NAMALWA (cell line): ENCODE data around the gene PLXNB2.

Experiments
- DNase-seq: peaks from one replicate; pipeline ENCODE4 v3.0.0-alpha.2; 2015; ENCODE audit warnings: low spot score

The PLXNB2 gene

GRCh38 chr22:50312371-50312770, 4.9 kb upstream of the PLXNB2 start:
- no peak for DNase-seq

GRCh38 chr22:50311606-50312351, 4.3 kb upstream of the PLXNB2 start:
- no peak for DNase-seq

GRCh38 chr22:50310949-50311444, 3.6 kb upstream of the PLXNB2 start:
- DNase-seq, result no peak

- no peak for DNase-seq
Observed at GRCh38 chr22:50310031-50310722, 2.7 kb upstream of the PLXNB2 start.

GRCh38 chr22:50309601-50309991, 2.1 kb upstream of the PLXNB2 start:
- DNase-seq, result no peak

GRCh38 chr22:50308986-50309600, 1.6 kb upstream of the PLXNB2 start:
- DNase-seq, result no peak

- DNase-seq, result no peak
Observed at GRCh38 chr22:50308597-50308935, 1.1 kb upstream of the PLXNB2 start.

- DNase-seq, result no peak
Observed at GRCh38 chr22:50307890-50308596, 597 bp upstream of the PLXNB2 start.

GRCh38 chr22:50305923-50306566, 1.4 kb downstream of the PLXNB2 start:
- DNase-seq, result peak; percentile 69

GRCh38 chr22:50305393-50305922, 2.0 kb downstream of the PLXNB2 start:
- no peak for DNase-seq

GRCh38 chr22:50304528-50305392, 2.7 kb downstream of the PLXNB2 start:
- peak; percentile 47 for DNase-seq

- DNase-seq, result peak; percentile 69
Observed at GRCh38 chr22:50303848-50304527, 3.5 kb downstream of the PLXNB2 start.

GRCh38 chr22:50303515-50303847, 4.0 kb downstream of the PLXNB2 start:
- DNase-seq, result no peak

- DNase-seq, result peak; percentile 63
Observed at GRCh38 chr22:50302564-50302963, 4.9 kb downstream of the PLXNB2 start.

- DNase-seq, result no peak
Observed at GRCh38 chr22:50302041-50302541, 5.4 kb downstream of the PLXNB2 start.

GRCh38 chr22:50301581-50301991, 5.9 kb downstream of the PLXNB2 start:
- DNase-seq, result peak; percentile 82

- no peak for DNase-seq
Observed at GRCh38 chr22:50300620-50301257, 6.7 kb downstream of the PLXNB2 start.

- peak; percentile 39 for DNase-seq
Observed at GRCh38 chr22:50299785-50300619, 7.4 kb downstream of the PLXNB2 start.
